ENCODE results near the gene SH3BP1.

SH3BP1 gene

GRCh38 chr22:37626556-37627075, 12.9 kb upstream of the SH3BP1 start:
- H3K4me3 ChIP-seq (ENCODE audit: low read length in 2 of 2) = peak overlapping the region in 1 of 2 donors; percentile 40
- H3K9me3 ChIP-seq (ENCODE audit: control insufficient read depth in 2 of 2, low read length in 2 of 2) = no peaks in the 10 kb centered on the region
- peak overlapping the region; percentile 36 to 71 for H3K9ac ChIP-seq (ENCODE audit: low read length in 2 of 2)
- no peaks in the 10 kb centered on the region for H3K27me3 ChIP-seq (ENCODE audit: control insufficient read depth in 1 of 2, insufficient read depth in 2 of 2, low read length in 2 of 2)
- peaks cover 47% of the 10 kb centered on the region for H3K4me1 ChIP-seq (ENCODE audit: control insufficient read depth, insufficient read depth, low read length)
- H3K36me3 ChIP-seq (ENCODE audit: control insufficient read depth in 2 of 2, insufficient read depth in 2 of 2, low read length in 2 of 2) = peaks cover 16 to 21% of the 10 kb centered on the region in 2 donors
- H3K27ac ChIP-seq (ENCODE audit: low read length) = peak overlapping the region; percentile 92

GRCh38 chr22:37627121-37627520, 12.3 kb upstream of the SH3BP1 start:
- Histone ChIP-seq H3K9ac (ENCODE audit: low read length in 2 of 2) (peak overlapping the region in 1 of 2 donors; percentile 13), H3K27ac (ENCODE audit: low read length) (peak overlapping the region; percentile 92)

GRCh38 chr22:37627545-37627944, 11.9 kb upstream of the SH3BP1 start:
- H3K4me1 ChIP-seq (ENCODE audit: control insufficient read depth, insufficient read depth, low read length) = peaks cover 49% of the 10 kb centered on the region
- no peaks in the 10 kb centered on the region for H3K9me3 ChIP-seq (ENCODE audit: control insufficient read depth in 2 of 2, low read length in 2 of 2)
- no peak overlapping the region for H3K4me3 ChIP-seq (ENCODE audit: low read length in 2 of 2)
- H3K27me3 ChIP-seq (ENCODE audit: control insufficient read depth in 1 of 2, insufficient read depth in 2 of 2, low read length in 2 of 2) = no peaks in the 10 kb centered on the region
- peak overlapping the region in 1 of 2 donors; percentile 13 for H3K9ac ChIP-seq (ENCODE audit: low read length in 2 of 2)
- H3K27ac ChIP-seq (ENCODE audit: low read length) = peak overlapping the region; percentile 92
- peaks cover 21 to 22% of the 10 kb centered on the region in 2 donors for H3K36me3 ChIP-seq (ENCODE audit: control insufficient read depth in 2 of 2, insufficient read depth in 2 of 2, low read length in 2 of 2)

More at GRCh38 chr22:37627121-37627520, 12.3 kb upstream of the SH3BP1 start:
- peaks cover 19 to 22% of the 10 kb centered on the region in 2 donors for H3K36me3 ChIP-seq (ENCODE audit: control insufficient read depth in 2 of 2, insufficient read depth in 2 of 2, low read length in 2 of 2)
- no peak overlapping the region for H3K4me3 ChIP-seq (ENCODE audit: low read length in 2 of 2)
- peaks cover 47% of the 10 kb centered on the region for H3K4me1 ChIP-seq (ENCODE audit: control insufficient read depth, insufficient read depth, low read length)
- no peaks in the 10 kb centered on the region for H3K27me3 ChIP-seq (ENCODE audit: control insufficient read depth in 1 of 2, insufficient read depth in 2 of 2, low read length in 2 of 2)
- no peaks in the 10 kb centered on the region for H3K9me3 ChIP-seq (ENCODE audit: control insufficient read depth in 2 of 2, low read length in 2 of 2)

GRCh38 chr22:37628830-37629229, 10.6 kb upstream of the SH3BP1 start:
- Histone ChIP-seq H3K9ac (ENCODE audit: low read length in 2 of 2) (peak overlapping the region in 1 of 2 donors; percentile 21), H3K27ac (ENCODE audit: low read length) (peak overlapping the region; percentile 92), H3K9me3 (ENCODE audit: control insufficient read depth in 2 of 2, low read length in 2 of 2) (no peaks in the 10 kb centered on the region), H3K4me3 (ENCODE audit: low read length in 2 of 2) (no peak overlapping the region), H3K36me3 (ENCODE audit: control insufficient read depth in 2 of 2, insufficient read depth in 2 of 2, low read length in 2 of 2) (peaks cover 17 to 18% of the 10 kb centered on the region in 2 donors), H3K4me1 (ENCODE audit: control insufficient read depth, insufficient read depth, low read length) (peaks cover 59% of the 10 kb centered on the region), H3K27me3 (ENCODE audit: control insufficient read depth in 1 of 2, insufficient read depth in 2 of 2, low read length in 2 of 2) (no peaks in the 10 kb centered on the region)

- Histone ChIP-seq H3K4me1 (ENCODE audit: control insufficient read depth, insufficient read depth, low read length) (peaks cover 61% of the 10 kb centered on the region), H3K9ac (ENCODE audit: low read length in 2 of 2) (no peak overlapping the region), H3K36me3 (ENCODE audit: control insufficient read depth in 2 of 2, insufficient read depth in 2 of 2, low read length in 2 of 2) (peaks cover 17 to 18% of the 10 kb centered on the region in 2 donors), H3K9me3 (ENCODE audit: control insufficient read depth in 2 of 2, low read length in 2 of 2) (no peaks in the 10 kb centered on the region), H3K4me3 (ENCODE audit: low read length in 2 of 2) (no peak overlapping the region), H3K27me3 (ENCODE audit: control insufficient read depth in 1 of 2, insufficient read depth in 2 of 2, low read length in 2 of 2) (no peaks in the 10 kb centered on the region), H3K27ac (ENCODE audit: low read length) (no peak overlapping the region)
These were observed 9.5 kb upstream of the SH3BP1 start for GRCh38 chr22:37629928-37630327.

GRCh38 chr22:37630839-37631435, 8.5 kb upstream of the SH3BP1 start:
- H3K36me3 ChIP-seq (ENCODE audit: control insufficient read depth in 2 of 2, insufficient read depth in 2 of 2, low read length in 2 of 2) = peaks cover 17 to 18% of the 10 kb centered on the region in 2 donors
- no peak overlapping the region for H3K27ac ChIP-seq (ENCODE audit: low read length)
- H3K27me3 ChIP-seq (ENCODE audit: control insufficient read depth in 1 of 2, insufficient read depth in 2 of 2, low read length in 2 of 2) = no peaks in the 10 kb centered on the region
- H3K9ac ChIP-seq (ENCODE audit: low read length in 2 of 2) = no peak overlapping the region
- H3K4me3 ChIP-seq (ENCODE audit: low read length in 2 of 2) = no peak overlapping the region
- H3K4me1 ChIP-seq (ENCODE audit: control insufficient read depth, insufficient read depth, low read length) = peaks cover 56% of the 10 kb centered on the region
- no peaks in the 10 kb centered on the region for H3K9me3 ChIP-seq (ENCODE audit: control insufficient read depth in 2 of 2, low read length in 2 of 2)

- H3K27ac ChIP-seq (ENCODE audit: low read length) = no peak overlapping the region
- no peak overlapping the region for H3K9ac ChIP-seq (ENCODE audit: low read length in 2 of 2)
- peaks cover 52% of the 10 kb centered on the region for H3K4me1 ChIP-seq (ENCODE audit: control insufficient read depth, insufficient read depth, low read length)
- H3K27me3 ChIP-seq (ENCODE audit: control insufficient read depth in 1 of 2, insufficient read depth in 2 of 2, low read length in 2 of 2) = no peaks in the 10 kb centered on the region
- no peak overlapping the region for H3K4me3 ChIP-seq (ENCODE audit: low read length in 2 of 2)
- peaks cover 17 to 18% of the 10 kb centered on the region in 2 donors for H3K36me3 ChIP-seq (ENCODE audit: control insufficient read depth in 2 of 2, insufficient read depth in 2 of 2, low read length in 2 of 2)
- no peaks in the 10 kb centered on the region for H3K9me3 ChIP-seq (ENCODE audit: control insufficient read depth in 2 of 2, low read length in 2 of 2)
These were observed 7.9 kb upstream of the SH3BP1 start for GRCh38 chr22:37631448-37632173.

- H3K9ac ChIP-seq (ENCODE audit: low read length in 2 of 2) = no peak overlapping the region
- H3K27me3 ChIP-seq (ENCODE audit: control insufficient read depth in 1 of 2, insufficient read depth in 2 of 2, low read length in 2 of 2) = no peaks in the 10 kb centered on the region
- peaks cover 17 to 18% of the 10 kb centered on the region in 2 donors for H3K36me3 ChIP-seq (ENCODE audit: control insufficient read depth in 2 of 2, insufficient read depth in 2 of 2, low read length in 2 of 2)
- H3K27ac ChIP-seq (ENCODE audit: low read length) = peak overlapping the region; percentile 73
- H3K9me3 ChIP-seq (ENCODE audit: control insufficient read depth in 2 of 2, low read length in 2 of 2) = no peaks in the 10 kb centered on the region
- H3K4me3 ChIP-seq (ENCODE audit: low read length in 2 of 2) = no peak overlapping the region
- peaks cover 47% of the 10 kb centered on the region for H3K4me1 ChIP-seq (ENCODE audit: control insufficient read depth, insufficient read depth, low read length)
These were observed 7.0 kb upstream of the SH3BP1 start for GRCh38 chr22:37632174-37633088.

GRCh38 chr22:37633089-37633624, 6.3 kb upstream of the SH3BP1 start:
- peak overlapping the region; percentile 73 for H3K27ac ChIP-seq (ENCODE audit: low read length)
- H3K9ac ChIP-seq (ENCODE audit: low read length in 2 of 2) = peak overlapping the region; percentile 54 to 58
- H3K4me1 ChIP-seq (ENCODE audit: control insufficient read depth, insufficient read depth, low read length) = peaks cover 40% of the 10 kb centered on the region
- H3K9me3 ChIP-seq (ENCODE audit: control insufficient read depth in 2 of 2, low read length in 2 of 2) = no peaks in the 10 kb centered on the region
- H3K36me3 ChIP-seq (ENCODE audit: control insufficient read depth in 2 of 2, insufficient read depth in 2 of 2, low read length in 2 of 2) = peaks cover 17 to 18% of the 10 kb centered on the region in 2 donors
- H3K27me3 ChIP-seq (ENCODE audit: control insufficient read depth in 1 of 2, insufficient read depth in 2 of 2, low read length in 2 of 2) = no peaks in the 10 kb centered on the region
- peak overlapping the region in 1 of 2 donors; percentile 62 for H3K4me3 ChIP-seq (ENCODE audit: low read length in 2 of 2)
